Measurements from ENCODE around the gene COX5A.

DNA sequence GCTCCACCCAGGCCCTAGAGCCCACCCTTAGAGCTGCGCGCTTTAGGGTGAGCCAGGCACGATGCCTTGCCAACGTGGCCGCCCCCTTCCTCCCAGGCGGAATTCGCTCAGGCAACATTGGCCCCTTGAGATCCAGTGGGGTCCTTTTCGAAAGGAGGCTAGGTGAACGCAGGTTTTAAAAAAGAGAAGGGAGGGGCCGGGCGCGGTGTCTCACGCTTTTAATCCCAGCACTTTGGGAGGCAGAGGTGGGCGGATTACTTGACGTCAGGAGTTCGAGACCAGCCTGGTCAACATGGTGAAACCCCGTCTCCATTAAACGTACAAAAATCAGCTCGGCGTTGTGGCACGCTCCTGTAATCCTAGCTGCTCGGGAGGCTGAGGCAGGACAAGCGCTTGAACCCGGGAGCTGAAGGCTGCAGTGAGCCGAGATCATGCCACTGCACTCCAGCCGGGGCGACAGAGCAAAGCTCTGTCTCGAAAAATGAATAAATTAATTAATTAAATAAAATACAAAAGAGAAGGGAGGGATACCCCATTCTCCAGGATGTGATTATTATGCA, 19.7 kb upstream of the COX5A start:
- TF ChIP-seq, protein P1, sequence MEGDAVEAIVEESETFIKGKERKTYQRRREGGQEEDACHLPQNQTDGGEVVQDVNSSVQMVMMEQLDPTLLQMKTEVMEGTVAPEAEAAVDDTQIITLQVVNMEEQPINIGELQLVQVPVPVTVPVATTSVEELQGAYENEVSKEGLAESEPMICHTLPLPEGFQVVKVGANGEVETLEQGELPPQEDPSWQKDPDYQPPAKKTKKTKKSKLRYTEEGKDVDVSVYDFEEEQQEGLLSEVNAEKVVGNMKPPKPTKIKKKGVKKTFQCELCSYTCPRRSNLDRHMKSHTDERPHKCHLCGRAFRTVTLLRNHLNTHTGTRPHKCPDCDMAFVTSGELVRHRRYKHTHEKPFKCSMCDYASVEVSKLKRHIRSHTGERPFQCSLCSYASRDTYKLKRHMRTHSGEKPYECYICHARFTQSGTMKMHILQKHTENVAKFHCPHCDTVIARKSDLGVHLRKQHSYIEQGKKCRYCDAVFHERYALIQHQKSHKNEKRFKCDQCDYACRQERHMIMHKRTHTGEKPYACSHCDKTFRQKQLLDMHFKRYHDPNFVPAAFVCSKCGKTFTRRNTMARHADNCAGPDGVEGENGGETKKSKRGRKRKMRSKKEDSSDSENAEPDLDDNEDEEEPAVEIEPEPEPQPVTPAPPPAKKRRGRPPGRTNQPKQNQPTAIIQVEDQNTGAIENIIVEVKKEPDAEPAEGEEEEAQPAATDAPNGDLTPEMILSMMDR (IDR thresholded peaks at IDR 0.05 in 2 of 3, conservative IDR thresholded peaks at IDR 0.05 in 1 of 3; ENCODE audit: borderline replicate concordance in 1 of 3, insufficient read depth in 1 of 3, low read depth in 2 of 3, low read length in 2 of 3) = no peak
- TF ChIP-seq CEBPB (IDR thresholded peaks at IDR 0.05; ENCODE audit: low read depth) = no peak
- TF ChIP-seq, protein P2, sequence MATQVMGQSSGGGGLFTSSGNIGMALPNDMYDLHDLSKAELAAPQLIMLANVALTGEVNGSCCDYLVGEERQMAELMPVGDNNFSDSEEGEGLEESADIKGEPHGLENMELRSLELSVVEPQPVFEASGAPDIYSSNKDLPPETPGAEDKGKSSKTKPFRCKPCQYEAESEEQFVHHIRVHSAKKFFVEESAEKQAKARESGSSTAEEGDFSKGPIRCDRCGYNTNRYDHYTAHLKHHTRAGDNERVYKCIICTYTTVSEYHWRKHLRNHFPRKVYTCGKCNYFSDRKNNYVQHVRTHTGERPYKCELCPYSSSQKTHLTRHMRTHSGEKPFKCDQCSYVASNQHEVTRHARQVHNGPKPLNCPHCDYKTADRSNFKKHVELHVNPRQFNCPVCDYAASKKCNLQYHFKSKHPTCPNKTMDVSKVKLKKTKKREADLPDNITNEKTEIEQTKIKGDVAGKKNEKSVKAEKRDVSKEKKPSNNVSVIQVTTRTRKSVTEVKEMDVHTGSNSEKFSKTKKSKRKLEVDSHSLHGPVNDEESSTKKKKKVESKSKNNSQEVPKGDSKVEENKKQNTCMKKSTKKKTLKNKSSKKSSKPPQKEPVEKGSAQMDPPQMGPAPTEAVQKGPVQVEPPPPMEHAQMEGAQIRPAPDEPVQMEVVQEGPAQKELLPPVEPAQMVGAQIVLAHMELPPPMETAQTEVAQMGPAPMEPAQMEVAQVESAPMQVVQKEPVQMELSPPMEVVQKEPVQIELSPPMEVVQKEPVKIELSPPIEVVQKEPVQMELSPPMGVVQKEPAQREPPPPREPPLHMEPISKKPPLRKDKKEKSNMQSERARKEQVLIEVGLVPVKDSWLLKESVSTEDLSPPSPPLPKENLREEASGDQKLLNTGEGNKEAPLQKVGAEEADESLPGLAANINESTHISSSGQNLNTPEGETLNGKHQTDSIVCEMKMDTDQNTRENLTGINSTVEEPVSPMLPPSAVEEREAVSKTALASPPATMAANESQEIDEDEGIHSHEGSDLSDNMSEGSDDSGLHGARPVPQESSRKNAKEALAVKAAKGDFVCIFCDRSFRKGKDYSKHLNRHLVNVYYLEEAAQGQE (IDR thresholded peaks at IDR 0.05; ENCODE audit: low read depth) = no peak
- no peak for TF ChIP-seq POLR2AphosphoS5 (IDR thresholded peaks at IDR 0.05; ENCODE audit: low read depth, low read length)
- no peak for TF ChIP-seq YY1 (IDR thresholded peaks at IDR 0.05; ENCODE audit: extremely low read depth, insufficient replicate concordance, low read depth, low read length)
- TF ChIP-seq EZH2 (IDR thresholded peaks at IDR 0.05) = no peak
- TF ChIP-seq, protein P3, sequence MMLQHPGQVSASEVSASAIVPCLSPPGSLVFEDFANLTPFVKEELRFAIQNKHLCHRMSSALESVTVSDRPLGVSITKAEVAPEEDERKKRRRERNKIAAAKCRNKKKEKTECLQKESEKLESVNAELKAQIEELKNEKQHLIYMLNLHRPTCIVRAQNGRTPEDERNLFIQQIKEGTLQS (IDR thresholded peaks at IDR 0.05) = no peak
